Measurements from ENCODE around the gene TMEM170B. TPM values are rescaled to one million over a fixed set of nuclear protein-coding genes. Genes with fewer than 3 reads are reported as not detected.

Gene TMEM170B
- total RNA-seq, 1 experiment from 2014 or later = 1.0 TPM

GRCh38 chr6:11608600-11609323 lies 71.2 kb downstream of the TMEM170B start (continued):
- TF ChIP-seq ZBTB33 (IDR thresholded peaks at IDR 0.05; ENCODE audit: extremely low read depth, insufficient replicate concordance, low read length) (no peak), JUND (IDR thresholded peaks at IDR 0.05) (no peak)

GRCh38 chr6:11609324-11610071 lies 71.9 kb downstream of the TMEM170B start:
- Histone ChIP-seq H3K27ac (ENCODE audit: low read depth, low read length) (no peak overlapping the region), H4K20me1 (ENCODE audit: insufficient read depth) (no peaks in the 10 kb centered on the region), H3K9me3 (ENCODE audit: control insufficient read depth in 1 of 2, insufficient read depth in 1 of 2, low read depth in 1 of 2, low read length in 2 of 2) (no peaks in the 10 kb centered on the region), H3K9ac (ENCODE audit: low read length) (no peak overlapping the region), H3K4me2 (ENCODE audit: low read length) (no peak overlapping the region), H3K79me2 (ENCODE audit: insufficient read depth, low read length) (no peaks in the 10 kb centered on the region), H3K9me2 (ENCODE audit: insufficient read depth) (no peaks in the 10 kb centered on the region), H3K36me3 (ENCODE audit: control insufficient read depth in 1 of 2, insufficient read depth in 2 of 2, low read length in 2 of 2) (no peaks in the 10 kb centered on the region), H3K4me3 (replicated peaks in 1 of 2; ENCODE audit: low read depth in 1 of 2, low read length in 2 of 2) (no peak overlapping the region), H3K27me3 (ENCODE audit: insufficient read depth, low read length) (no peaks in the 10 kb centered on the region), H2AFZ (ENCODE audit: low read depth, low read length, poor library complexity, severe bottlenecking) (no peak overlapping the region), H3K4me1 (ENCODE audit: control insufficient read depth in 1 of 2, insufficient read depth in 2 of 2, low read length in 2 of 2) (peaks cover 10 to 14% of the 10 kb centered on the region in 2 experiments)
- ChIA-PET CTCF (no interaction called here), POLR2A (no interaction called here), RAD21 (ENCODE audit: low non-redundant PET in 1 of 2, low total read pairs in 2 of 2, uncharacterized antibody in 2 of 2, unreplicated experiment in 2 of 2) (no interaction called here)
- no TSS peak for BruUV-seq (replicated peaks)
- TF ChIP-seq SIN3A (IDR thresholded peaks at IDR 0.05; ENCODE audit: low read depth) = no peak
- no peak for TF ChIP-seq CTCF (IDR thresholded peaks at IDR 0.05 in 2 of 3, conservative IDR thresholded peaks at IDR 0.05 in 1 of 3; ENCODE audit: borderline replicate concordance in 1 of 3, insufficient read depth in 1 of 3, low read depth in 2 of 3, low read length in 2 of 3)
- no peak for TF ChIP-seq EZH2phosphoT487 (IDR thresholded peaks at IDR 0.05; ENCODE audit: borderline replicate concordance)
- no peak for TF ChIP-seq JUND (IDR thresholded peaks at IDR 0.05)
- no peak for TF ChIP-seq TCF7L2 (IDR thresholded peaks at IDR 0.05; ENCODE audit: borderline replicate concordance, extremely low read depth, insufficient read depth, insufficient read length)
- TF ChIP-seq EGR1 (IDR thresholded peaks at IDR 0.05; ENCODE audit: low read depth) = no peak
- TF ChIP-seq REST (IDR thresholded peaks at IDR 0.05; ENCODE audit: low read depth) = no peak
- TF ChIP-seq CBX3 (IDR thresholded peaks at IDR 0.05; ENCODE audit: low read depth) = no peak
- TF ChIP-seq MAX (IDR thresholded peaks at IDR 0.05) = no peak
- no peak for TF ChIP-seq RAD21 (IDR thresholded peaks at IDR 0.05; ENCODE audit: low read depth)
- TF ChIP-seq ZFX (IDR thresholded peaks at IDR 0.05) = no peak
- TF ChIP-seq FOSL1 (IDR thresholded peaks at IDR 0.05; ENCODE audit: low read depth) = no peak
- no peak for TF ChIP-seq EZH2 (IDR thresholded peaks at IDR 0.05)
- TF ChIP-seq POLR2A (IDR thresholded peaks at IDR 0.05; ENCODE audit: borderline replicate concordance, extremely low read depth, insufficient read depth, insufficient read length) = no peak
- TF ChIP-seq CEBPB (IDR thresholded peaks at IDR 0.05; ENCODE audit: low read depth) = no peak
- no peak for TF ChIP-seq ATF3 (IDR thresholded peaks at IDR 0.05)
- ATAC-seq (no peak), DNase-seq (ENCODE audit: low read depth, low spot score) (no peak)
- intact Hi-C loops (cut with micrococcal nuclease) = no loop called here

All from HCT116 (cell line).